ENCODE data around the gene ANKH.
A peak's percentile ranks its signal among the peaks of the same experiment; 100 is the strongest.
"Not testable (repeated sequence)": the region's sequence is repeated elsewhere in the genome, so short reads cannot be mapped to it uniquely, and the experiment has no call there.

The ANKH gene

DNA sequence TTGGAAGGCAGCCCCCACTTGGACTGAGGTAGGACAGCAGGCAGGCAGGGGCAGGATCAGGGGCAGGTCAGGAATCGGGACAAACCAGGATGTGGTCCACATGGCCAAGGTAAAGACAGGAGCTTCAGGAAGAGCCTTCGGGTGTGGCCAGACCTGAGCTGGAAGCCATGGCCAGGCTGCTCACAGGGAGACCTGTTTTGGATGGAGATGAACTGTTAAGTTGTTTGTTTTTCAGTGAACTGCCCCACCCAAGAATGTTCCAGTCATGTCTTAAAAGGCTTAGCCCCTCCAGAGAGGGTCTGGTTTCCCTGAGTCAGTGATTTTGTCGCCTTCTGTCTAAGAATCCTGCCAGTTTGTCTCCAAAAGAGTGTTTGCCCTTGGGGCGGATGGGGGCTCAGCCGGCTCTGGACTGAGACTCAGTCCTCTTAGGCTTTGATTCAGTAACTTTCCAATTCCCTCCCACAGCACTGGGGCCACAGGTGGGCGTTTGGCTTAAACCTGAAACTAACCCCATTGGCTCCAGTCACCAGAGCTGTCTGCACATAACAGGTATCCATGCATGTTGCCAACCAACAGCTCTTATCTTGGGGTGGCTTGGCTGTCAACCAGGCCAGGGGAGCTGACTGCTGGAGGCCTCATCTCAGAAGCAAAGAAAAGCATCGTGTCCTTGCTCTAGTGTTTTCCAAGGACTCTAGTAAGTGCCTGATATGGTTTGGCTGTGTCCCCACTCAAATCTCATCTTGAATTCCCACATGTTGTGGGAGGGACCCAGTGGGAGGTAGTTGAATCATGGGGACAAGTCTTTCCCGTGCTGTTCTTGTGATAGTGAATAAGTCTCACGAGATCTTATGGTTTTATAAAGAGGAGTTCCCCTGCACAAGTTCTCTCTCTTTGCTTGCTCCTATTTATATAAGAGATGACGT lies 11.3 kb upstream of the ANKH start:
- no peak for DNase-seq

DNA sequence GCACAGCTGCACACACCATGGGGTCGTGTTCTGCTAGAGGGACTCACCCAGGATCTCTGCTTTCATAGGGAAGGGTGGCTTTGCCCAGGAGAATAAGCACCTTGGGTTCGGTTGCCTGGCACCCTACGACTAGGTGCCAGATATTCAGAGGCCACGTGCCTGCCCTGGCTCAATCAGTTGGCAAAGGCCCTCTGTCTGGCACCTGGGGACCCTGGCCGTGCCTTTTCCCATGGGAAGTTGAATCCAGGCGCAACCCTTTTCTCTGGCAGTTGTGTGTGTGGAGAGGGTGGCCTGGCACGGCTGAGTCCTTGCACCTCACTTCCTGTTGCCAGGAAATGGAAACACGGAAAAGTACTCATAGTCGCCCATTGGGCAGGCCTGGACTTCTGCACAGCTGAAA lies 10.2 kb upstream of the ANKH start:
- no peak for DNase-seq

DNA sequence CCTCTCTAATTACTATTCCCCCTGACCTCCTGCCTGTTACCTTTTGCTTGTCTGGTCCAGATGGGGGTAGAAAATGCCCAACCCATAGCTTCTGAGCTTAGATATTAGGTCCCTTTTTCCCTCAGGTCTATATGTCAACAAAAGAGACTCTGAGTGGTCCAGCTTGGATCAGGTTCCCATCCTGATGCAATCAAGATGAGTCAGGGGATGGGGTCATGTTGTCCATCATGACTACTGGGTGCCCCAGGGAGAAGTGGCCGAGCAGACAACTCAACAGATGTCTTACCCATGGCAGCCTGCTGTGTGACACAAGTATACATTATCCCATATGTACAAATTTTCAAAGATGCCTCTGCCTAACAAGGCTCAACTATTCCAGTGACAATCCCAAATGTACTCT lies 9.1 kb upstream of the ANKH start:
- DNase-seq = no peak

- DNase-seq = no peak
Measured at GRCh38 chr5:14879937-14880589, 8.5 kb upstream of the ANKH start.

DNA sequence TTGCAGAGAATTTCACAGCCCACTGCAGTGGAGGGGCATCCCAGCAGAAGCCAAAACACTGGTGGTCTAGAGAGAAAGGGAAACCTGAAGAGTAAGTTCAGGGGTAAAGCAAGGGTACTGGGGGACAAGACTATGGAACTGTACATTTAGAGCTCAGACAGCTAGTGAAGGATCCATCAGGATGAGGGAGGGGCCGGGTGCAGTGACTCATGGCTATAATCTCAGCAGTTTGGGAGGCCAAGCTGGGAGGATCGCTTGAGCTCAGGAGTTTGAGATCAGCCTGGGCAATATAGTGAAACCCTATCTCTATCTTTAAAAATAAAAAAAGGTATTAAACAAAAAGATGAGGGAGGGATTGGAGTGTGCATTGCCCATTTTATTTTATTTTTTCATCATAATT lies 7.8 kb upstream of the ANKH start:
- no peak for DNase-seq

GRCh38 chr5:14878192-14878591 lies 6.6 kb upstream of the ANKH start:
- not testable (repeated sequence) for DNase-seq

GRCh38 chr5:14876095-14876494 lies 4.5 kb upstream of the ANKH start:
- no peak for DNase-seq

DNA sequence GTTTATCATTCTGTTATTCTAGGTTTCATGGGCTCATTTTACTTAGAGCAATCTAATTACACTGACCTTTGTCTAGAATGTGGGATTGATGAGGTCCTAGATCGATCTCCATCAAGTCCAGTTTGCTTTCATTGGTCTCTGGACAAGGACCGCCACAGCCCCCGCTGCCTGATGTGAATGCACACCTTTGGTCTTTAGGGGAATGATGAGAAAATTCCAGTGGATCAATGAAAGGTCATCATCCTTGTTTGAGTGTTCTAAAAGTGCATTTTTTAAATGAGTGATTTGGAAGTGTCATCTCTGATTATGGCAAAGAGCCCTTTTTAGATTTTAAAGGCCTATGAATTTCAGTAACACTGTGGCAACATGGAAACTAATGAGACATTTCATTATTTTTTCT lies 2.2 kb upstream of the ANKH start:
- DNase-seq = no peak

DNA sequence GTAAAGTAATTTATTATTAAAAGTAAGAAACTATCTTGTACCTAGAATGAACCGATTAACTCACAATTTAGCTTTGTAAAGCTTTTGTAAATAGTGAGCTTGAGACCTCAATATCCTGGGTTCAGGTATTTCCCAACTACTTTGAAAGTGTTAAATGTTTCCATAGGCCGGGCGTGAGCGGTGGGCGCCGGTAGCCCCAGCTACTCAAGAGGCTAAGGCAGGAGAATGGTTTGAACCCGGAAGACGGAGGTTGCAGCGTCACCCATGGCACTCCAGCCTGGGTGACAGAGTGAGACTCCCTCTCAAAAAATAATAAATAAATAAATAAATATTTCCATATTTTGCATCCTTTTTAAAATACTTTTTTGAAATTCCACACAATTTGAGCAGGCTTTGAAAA lies 1.5 kb upstream of the ANKH start:
- DNase-seq = no peak

DNA sequence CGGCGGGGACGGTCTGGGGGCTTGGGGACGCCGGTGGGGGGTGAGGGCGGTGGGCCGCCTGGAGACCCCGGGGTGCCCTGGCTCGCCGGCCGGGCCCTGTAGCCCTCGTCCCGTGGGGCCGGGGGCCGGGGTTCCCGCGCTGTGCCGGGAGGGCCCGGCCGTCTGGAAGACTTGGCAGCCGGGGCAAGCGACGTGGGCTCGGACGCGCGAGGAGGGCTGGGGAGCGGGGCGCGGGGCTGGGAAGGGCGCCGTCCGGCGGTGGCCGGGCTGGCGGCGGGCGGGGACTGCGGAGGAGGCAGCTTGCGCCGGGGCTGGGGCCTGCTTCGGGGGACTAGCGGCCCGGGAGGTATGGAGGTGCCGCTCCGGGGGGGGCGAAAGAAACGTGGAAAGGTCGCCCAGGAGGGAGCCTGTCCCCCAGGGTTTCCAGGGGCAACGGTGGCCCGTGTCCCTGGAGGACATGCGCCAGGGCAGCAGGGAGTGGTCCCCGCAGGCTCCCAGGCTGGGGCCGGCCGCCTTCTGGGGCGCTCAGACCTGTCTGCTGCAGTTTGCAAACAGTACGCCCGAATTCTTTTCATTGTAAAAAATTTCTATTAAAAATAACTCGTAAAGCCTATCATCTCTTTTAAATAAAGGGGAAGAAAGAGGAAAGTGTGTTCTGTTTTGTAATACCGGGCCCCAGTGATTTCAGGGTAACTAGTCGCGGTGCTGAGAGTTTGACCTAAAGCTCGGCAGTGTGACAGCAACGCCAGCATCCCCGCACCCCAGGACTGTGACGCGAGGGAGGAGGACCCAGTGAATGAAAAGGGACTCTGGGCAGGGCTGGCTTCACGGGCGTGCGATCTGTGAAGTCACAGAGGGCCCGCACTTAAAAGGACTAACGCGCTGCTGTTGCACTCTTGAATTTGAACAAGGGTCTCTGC lies 752 bp upstream of the ANKH start:
- peak; percentile 51 for DNase-seq

DNA sequence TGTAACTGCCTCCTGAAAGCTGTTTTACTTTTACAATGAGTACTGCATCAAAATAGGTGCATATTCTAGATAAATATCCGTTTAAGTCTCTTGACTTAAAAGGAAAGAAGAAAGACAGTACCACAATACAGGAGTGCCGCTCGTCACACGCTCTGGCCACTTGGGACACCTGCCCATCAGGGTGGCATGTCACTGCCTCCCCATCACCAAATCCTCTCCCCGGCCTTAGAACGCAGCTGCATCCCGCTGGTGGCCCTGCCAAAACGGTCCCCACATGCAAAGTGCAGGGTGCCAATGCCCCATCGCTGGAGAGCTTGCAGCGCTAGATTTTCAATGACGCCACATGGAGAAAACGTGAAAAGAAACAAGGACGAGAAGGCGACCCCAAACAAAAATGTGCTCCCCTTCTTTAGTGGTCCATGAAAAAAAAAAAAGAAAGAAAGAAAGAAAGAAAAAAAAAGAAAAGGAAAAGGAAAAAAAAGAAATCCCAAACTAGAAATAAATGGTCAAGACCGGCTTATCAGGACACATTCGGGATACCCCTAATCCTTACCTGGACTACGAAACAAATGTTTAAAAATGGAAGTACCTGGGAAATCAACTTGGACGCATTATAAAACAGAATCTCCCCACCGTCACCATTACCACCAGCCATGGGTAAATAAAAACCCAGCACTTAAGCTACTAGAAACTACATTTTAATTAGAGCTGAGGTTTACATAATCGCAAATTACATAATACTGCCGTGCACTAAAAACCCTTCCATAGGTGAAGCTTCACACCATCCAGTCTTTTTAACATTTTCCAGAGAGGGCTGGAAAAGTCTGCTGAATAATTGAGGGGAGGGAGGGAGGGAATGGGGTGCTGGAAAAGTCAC lies 1.0 kb downstream of the ANKH start:
- peak; percentile 68 for DNase-seq

GRCh38 chr5:14869668-14870164 lies 1.9 kb downstream of the ANKH start:
- DNase-seq = peak; percentile 63

GRCh38 chr5:14869233-14869632 lies 2.3 kb downstream of the ANKH start:
- DNase-seq = no peak

DNA sequence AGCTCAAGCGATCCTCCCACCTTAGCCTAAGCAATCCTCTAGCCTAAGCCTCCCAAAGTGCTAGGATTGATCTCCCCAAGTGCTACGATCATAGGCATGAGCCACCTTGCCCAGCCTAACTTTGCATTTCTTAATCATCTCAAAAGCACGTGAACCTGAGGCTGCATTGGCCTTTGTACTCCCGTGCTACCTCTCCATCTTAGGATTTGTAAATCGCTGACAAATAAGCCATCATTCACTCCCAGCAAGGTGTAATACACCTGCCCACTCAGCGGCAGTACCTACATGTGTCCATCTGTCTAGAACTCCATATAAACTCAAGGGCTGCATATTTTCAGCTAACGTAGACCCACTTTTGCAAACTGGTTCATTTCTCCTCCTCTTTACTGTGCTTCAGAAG lies 2.8 kb downstream of the ANKH start:
- no peak for DNase-seq

GRCh38 chr5:14864181-14864812 lies 7.3 kb downstream of the ANKH start:
- DNase-seq = no peak

- DNase-seq = no peak
Measured at GRCh38 chr5:14863105-14863504, 8.5 kb downstream of the ANKH start.

DNA sequence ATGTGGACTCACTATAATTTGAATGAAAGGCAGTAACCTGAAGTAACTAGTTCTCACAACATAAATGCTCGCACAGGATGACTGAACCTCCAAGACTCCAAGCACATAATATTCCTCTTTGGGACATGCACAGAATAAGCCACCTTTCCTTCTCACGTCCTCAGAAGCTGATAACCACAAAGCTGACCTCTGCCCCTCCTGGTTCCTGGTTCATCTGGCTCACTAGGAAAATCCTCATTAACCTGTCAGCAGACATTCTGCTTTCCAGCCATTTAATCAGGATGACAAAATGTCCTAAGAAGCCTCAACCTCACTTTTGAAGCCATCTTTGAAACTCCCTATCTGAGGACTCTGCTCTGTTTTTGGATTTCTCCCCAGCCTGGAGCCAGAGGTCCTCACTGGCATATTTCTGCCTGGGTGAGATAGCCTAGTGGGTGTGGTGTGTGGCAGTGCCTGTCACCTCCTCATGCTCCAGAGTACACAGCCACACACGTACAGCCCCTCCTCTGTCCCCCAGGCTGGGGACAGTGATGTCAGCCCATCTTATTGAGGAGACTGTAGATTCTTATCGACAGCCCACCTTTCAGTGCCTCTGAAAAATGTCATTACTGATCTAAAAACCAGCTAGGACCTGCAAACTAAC lies 10.3 kb downstream of the ANKH start:
- DNase-seq = no peak

GRCh38 chr5:14859980-14860379 lies 11.6 kb downstream of the ANKH start:
- DNase-seq = no peak

DNA sequence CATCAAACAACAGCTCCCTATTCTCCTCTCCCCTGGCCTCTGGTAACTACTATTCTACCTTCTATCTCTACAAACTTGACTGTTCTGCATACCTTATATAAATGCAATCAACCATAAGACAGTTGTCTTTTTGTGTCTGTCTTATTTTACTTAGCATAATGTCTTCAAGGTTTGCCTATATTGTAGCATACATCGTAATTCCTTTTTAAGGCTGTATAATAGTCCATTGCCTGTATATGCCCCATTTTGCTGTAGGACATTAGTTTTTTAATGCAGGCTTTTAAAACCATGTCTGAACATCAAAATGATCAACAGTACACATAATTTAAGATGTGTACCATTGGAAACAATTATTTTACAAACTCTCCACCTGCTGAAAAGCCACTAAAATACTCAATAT lies 12.4 kb downstream of the ANKH start:
- DNase-seq = no peak

- no peak for DNase-seq
Measured at GRCh38 chr5:14855366-14855765, 16.2 kb downstream of the ANKH start.

DNA sequence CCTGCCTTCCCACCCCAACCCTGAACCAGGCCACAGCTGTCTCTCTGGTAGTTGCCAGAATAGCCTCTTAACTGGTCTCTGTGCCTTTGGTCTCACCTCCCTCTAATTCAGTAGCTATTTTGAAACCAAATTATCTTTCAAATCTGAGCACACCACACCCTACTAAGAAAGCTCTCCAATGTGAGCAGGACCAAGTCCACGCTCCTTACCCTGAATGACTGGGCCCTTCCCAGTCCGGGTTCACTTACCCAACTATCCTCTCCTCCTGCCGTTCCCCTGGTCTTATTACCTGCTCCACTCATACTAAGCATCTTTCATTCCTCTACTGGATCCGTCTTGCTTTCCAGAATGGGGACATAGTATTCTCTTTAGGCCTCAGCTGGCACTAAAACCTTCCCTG lies 16.8 kb downstream of the ANKH start:
- DNase-seq = no peak

Measured in NCI-H748 treated with DMSO at 0.1 percent for 48 hours (cell line).